Measurements from ENCODE around the gene SCARB1. TPM values are rescaled to one million over a fixed set of nuclear protein-coding genes. Genes with fewer than 3 reads are reported as not detected.

SCARB1 gene
- total RNA-seq, 1 experiment from 2014 or later = 31.3 TPM

DNA sequence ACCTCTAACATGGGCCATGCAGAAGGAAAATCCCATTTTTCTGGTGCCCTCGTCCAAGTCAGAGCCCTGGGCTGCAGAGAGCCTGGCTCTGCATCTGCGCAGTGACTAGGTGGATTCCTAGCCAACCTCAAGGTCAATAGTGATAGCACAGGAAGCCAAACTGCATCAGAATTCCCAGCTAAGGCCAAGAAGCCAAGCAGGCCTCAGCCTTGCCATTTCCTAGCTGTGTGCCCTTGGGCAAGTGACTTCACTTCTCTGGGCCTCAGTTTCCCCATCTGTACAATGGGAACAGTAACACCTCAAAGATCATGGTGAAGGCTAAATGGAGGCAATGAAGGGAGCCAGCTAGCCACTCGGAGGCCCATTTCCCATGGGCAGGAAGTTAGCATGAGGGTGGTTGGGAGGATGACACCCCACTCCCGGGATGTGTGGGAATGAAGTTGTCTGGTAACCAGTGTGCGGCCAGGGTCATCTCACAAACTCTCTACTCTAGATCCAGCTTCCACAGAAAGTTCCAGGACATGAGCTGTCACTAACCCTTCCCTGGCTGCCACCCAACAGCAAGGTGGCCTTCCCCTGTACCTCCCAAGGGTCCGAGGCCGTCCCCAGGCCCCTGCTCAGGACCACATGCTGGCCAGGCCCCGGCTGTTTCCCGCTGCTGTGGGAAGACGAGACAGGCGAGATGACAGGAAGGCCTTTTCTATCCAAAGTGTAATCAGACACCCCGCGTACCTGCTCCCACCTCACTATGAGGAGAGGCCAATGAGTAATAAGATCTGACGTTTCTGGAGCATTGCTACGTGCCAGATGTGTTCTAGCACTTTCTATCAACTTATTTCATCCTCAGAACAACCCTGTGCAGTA is 125.7 kb downstream of the SCARB1 start:
- H3K4me2 ChIP-seq (ENCODE audit: insufficient read depth, insufficient read length, low read length) = no peak overlapping the region
- no peak overlapping the region for H3K27ac ChIP-seq (ENCODE audit: insufficient read length, low read depth, low read length)

More for the DNA sequence above, 125.7 kb downstream of the SCARB1 start:
- Histone ChIP-seq H3K4me1 (ENCODE audit: insufficient read depth, low read length) (no peaks in the 10 kb centered on the region), H3K23ac (ENCODE audit: insufficient read length, low read depth, low read length) (no peak overlapping the region), H3K14ac (ENCODE audit: insufficient read depth, low read length) (no peak overlapping the region; the same call in 1 of the 2 replicates), H3K23me2 (ENCODE audit: insufficient read length, low read depth, low read length, poor library complexity, severe bottlenecking) (no peaks in the 10 kb centered on the region), H2BK20ac (ENCODE audit: low read depth, low read length, poor library complexity, severe bottlenecking) (no peak overlapping the region), H2BK15ac (ENCODE audit: low read depth, low read length) (no peak overlapping the region), H2AFZ (ENCODE audit: low read length) (no peak overlapping the region), H3K27me3 (ENCODE audit: insufficient read depth, low read length) (no peaks in the 10 kb centered on the region), H3T11ph (ENCODE audit: low read length) (no peak overlapping the region), H3K79me1 (ENCODE audit: insufficient read depth, low read depth, low read length, poor library complexity, severe bottlenecking) (no peaks in the 10 kb centered on the region), H3K9ac (ENCODE audit: extremely low read depth, insufficient read length, low read length) (no peak overlapping the region), H3K4ac (ENCODE audit: low read depth, low read length) (no peak overlapping the region), H4K91ac (ENCODE audit: insufficient read length, low read depth, low read length) (no peak overlapping the region), H3K9me3 (ENCODE audit: control insufficient read depth, low read depth, low read length) (no peaks in the 10 kb centered on the region), H2BK12ac (ENCODE audit: insufficient read length, low read depth, low read length) (no peak overlapping the region), H2AK5ac (ENCODE audit: insufficient read length, low read length) (no peak overlapping the region), H4K8ac (replicated peaks; ENCODE audit: insufficient read length, low read depth, low read length) (no peak overlapping the region), H2BK120ac (ENCODE audit: low read depth, low read length, poor library complexity, severe bottlenecking) (no peak overlapping the region), H3K79me2 (ENCODE audit: insufficient read depth, low read length) (no peaks in the 10 kb centered on the region), H3K18ac (ENCODE audit: insufficient read length, low read depth, low read length) (no peak overlapping the region), H3K56ac (ENCODE audit: insufficient read length, low read depth, low read length) (no peak overlapping the region), H4K20me1 (ENCODE audit: control insufficient read depth, insufficient read depth, insufficient read length) (no peaks in the 10 kb centered on the region), H2BK5ac (ENCODE audit: insufficient read length, low read length) (no peak overlapping the region), H4K5ac (ENCODE audit: insufficient read length, low read depth, low read length) (no peak overlapping the region)
- peaks cover 15 to 23% of the 10 kb centered on the region in 2 experiments for H3K4me1 Mint-ChIP-seq
- no CpG with 5 or more reads among the region's 15 CpGs for WGBS (ENCODE audit: extremely low coverage, insufficient read length, low lambda C conversion rate)
- peaks cover under 1% of the 10 kb centered on the region; the same call in 1 of the 2 replicates for H3K27me3 Mint-ChIP-seq (ENCODE audit: low read depth)
- H3K27ac Mint-ChIP-seq = no peak overlapping the region; a peak in 1 of 7 replicates
- H3K4me3 Mint-ChIP-seq = no peak overlapping the region
- no peaks in the 10 kb centered on the region for H3K36me3 Mint-ChIP-seq (ENCODE audit: insufficient read depth in 1 of 3, low read depth in 3 of 3)
- TF ChIP-seq CTCF (conservative IDR thresholded peaks at IDR 0.05) = no peak
- no peaks in the 10 kb centered on the region; a peak in 1 of 5 replicates for H3K9me3 Mint-ChIP-seq
- no peak for DNase-seq
